GM12801 (cell line): ENCODE data around the gene SPATS2.

Experiments used
- TF ChIP-seq, protein P1 (sequence below): IDR thresholded peaks from one replicate; pipeline ENCODE4 v1.5.1; 2011; ENCODE audit warnings: control low read depth; ENCODE audit not compliant: insufficient read length; ENCODE audit errors: extremely low read depth

Gene SPATS2

DNA sequence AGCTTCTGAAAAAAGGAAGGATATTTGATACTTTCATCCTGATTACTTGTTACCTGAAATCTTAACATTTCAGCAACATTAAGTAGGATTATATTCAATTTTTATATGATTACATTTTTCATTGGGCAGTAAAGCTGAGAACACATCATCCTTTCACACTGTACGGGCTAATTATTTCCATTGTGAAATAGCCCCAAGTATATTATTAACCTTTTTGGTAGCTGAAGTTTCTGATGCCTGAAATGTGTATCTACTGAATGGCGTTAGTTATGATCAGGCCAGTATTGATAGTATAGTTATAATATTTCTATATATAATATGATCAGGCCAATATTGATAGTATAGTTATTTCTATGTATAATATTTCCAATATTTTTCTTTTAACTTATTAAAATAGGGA, 10.1 kb downstream of the SPATS2 start:
- TF ChIP-seq, protein P1, sequence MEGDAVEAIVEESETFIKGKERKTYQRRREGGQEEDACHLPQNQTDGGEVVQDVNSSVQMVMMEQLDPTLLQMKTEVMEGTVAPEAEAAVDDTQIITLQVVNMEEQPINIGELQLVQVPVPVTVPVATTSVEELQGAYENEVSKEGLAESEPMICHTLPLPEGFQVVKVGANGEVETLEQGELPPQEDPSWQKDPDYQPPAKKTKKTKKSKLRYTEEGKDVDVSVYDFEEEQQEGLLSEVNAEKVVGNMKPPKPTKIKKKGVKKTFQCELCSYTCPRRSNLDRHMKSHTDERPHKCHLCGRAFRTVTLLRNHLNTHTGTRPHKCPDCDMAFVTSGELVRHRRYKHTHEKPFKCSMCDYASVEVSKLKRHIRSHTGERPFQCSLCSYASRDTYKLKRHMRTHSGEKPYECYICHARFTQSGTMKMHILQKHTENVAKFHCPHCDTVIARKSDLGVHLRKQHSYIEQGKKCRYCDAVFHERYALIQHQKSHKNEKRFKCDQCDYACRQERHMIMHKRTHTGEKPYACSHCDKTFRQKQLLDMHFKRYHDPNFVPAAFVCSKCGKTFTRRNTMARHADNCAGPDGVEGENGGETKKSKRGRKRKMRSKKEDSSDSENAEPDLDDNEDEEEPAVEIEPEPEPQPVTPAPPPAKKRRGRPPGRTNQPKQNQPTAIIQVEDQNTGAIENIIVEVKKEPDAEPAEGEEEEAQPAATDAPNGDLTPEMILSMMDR, result no peak

DNA sequence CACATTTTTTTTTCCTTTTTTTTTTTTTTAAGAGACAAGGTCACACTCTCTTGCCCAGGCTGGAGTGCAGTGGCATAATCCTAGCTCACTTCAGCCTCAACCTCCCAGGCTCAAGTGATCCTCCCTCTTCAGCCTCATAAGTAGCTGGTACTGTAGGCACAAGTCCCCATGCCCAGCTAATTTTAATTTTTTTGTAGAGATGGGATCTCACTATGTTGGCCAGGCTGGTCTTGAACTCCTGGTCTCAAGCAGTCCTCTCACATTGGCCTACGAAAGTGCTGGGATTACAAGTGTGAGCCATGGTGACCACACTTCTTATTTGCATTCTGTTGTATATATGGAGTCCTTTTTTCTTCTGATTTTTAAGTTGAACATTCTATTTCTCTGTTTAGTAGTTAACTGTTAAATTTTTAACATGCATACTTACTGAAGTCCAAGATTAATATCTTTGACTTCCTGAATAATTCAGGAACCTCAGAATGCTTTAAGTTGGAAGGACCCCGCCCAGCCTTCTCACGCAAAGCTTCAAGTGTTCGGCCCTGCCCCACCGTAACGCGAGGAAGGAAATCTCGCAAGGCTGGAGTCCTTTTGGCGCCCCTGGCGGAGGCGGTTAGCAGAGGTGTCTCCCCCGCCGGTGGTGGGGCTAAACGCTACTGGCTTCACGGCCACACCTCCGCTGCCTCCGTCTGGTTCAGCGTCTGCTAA, 21.6 kb downstream of the SPATS2 start:
- TF ChIP-seq, protein P1, result no peak

DNA sequence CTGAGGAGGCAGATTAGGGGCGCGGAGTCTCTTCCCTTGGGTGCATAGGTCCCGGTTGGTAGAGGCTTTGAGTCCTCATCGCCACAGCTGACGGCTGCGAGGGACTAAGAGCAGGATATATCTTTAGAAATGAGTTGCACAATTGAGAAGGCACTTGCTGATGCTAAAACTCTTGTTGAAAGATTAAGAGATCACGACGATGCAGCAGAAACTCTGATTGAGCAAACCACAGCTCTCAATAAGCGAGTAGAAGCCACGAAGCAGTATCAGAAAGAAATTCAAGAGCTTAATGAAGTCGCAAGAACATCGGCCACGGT, 22.1 kb downstream of the SPATS2 start:
- TF ChIP-seq, protein P1, result no peak

DNA sequence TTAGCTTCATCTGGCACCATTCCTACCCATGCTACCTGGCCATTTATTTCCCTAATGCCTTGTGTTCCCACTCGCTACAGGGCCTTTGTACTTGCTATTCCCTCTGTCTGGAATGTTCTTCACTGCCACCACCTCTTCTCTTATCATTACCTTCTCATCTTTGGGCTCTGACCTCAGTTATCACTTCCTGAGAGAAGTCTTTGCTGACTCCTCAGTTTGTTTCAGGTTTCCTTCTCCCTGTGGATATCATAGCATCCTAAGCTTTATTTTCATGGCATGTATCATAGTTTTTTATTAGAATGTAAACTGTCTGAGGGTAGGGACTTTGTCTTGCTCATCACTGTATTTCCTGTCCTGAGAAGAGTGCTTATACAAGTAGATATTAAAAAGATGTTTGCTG, 29.7 kb downstream of the SPATS2 start:
- TF ChIP-seq, protein P1, result no peak

DNA sequence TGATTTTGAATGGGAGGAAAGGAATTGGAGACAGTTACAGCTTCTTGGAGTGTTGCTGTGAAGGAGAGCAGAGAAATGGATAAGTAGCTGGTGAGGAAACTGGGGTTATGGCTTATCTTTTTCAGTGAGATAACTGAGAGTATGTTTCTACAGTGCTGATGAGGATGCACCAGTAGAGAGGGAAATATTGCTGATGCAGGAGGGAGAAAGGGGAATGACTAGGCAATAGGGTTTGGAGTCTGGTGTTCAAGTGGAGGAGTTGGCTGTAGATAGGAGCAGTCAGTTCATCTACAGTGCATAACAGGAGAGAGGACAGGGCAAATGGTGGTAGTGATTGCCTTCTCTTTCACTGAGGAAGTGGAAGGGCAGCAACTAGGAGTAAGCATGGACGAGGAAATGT, 33.0 kb downstream of the SPATS2 start:
- TF ChIP-seq, protein P1, result no peak

DNA sequence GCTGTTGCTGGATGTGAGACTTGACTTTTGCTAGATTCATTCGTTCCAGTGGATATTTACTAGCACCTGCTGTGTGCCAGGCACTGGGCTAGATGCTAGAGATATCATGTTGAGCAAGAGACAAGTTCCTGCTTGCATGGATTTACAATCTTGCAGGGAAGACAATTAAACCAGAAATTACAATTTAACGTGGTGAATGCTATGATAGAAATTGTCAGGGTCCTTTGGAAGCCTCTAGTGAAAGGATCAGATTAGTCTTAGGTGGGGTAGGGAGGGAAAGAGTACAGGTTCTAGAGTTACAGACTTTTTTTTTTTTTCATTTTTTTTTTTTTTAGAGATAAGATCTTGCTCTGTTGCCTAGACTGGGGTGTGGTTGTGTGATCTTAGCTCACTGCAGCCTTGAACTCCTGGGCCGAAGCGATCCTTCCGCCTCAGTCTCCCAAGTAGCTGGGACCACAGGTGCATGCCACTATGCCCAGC, 36.7 kb downstream of the SPATS2 start:
- TF ChIP-seq, protein P1, result no peak

DNA sequence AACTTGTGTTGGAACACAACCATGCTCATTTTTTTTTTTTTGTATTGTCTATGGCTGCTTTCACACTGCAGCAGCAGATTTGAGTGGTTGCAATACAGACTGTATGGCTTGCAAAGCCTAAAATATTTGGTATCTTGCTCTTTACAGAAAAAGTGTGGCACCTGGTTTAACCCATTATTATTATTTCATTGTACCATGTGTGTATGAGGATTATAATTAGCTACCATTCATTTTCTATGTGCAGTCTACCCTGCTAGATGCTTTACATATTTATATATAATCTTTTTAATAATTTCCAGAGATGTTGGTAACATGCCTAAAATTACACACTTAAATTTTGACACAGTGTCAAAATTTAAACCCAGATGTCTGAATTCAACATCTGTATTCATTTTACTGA, 37.7 kb downstream of the SPATS2 start:
- TF ChIP-seq, protein P1, result no peak
